ENCODE data around the gene MYOF.
"Not testable (repeated sequence)": the region's sequence is repeated elsewhere in the genome, so short reads cannot be mapped to it uniquely, and the experiment has no call there.

MYOF gene

GRCh38 chr10:93383562-93383981 lies 98.6 kb downstream of the MYOF start:
- no peak for DNase-seq (ENCODE audit: low read depth in 1 of 2, low spot score in 1 of 2)
- no peak for TF ChIP-seq JUND (IDR thresholded peaks at IDR 0.05; ENCODE audit: low read depth)
- in situ Hi-C loops (cut with HindIII; ENCODE audit: low pct_unique_long_range_greater_than_20kb, low sequenced_read_pairs), result no loop called here

- in situ Hi-C loops (cut with HindIII; ENCODE audit: low pct_unique_long_range_greater_than_20kb, low sequenced_read_pairs), result no loop called here
- DNase-seq (ENCODE audit: low read depth in 1 of 2, low spot score in 1 of 2), result no peak
- TF ChIP-seq JUND (IDR thresholded peaks at IDR 0.05; ENCODE audit: low read depth), result no peak
Observed at GRCh38 chr10:93379731-93380575, 102.2 kb downstream of the MYOF start.

DNA sequence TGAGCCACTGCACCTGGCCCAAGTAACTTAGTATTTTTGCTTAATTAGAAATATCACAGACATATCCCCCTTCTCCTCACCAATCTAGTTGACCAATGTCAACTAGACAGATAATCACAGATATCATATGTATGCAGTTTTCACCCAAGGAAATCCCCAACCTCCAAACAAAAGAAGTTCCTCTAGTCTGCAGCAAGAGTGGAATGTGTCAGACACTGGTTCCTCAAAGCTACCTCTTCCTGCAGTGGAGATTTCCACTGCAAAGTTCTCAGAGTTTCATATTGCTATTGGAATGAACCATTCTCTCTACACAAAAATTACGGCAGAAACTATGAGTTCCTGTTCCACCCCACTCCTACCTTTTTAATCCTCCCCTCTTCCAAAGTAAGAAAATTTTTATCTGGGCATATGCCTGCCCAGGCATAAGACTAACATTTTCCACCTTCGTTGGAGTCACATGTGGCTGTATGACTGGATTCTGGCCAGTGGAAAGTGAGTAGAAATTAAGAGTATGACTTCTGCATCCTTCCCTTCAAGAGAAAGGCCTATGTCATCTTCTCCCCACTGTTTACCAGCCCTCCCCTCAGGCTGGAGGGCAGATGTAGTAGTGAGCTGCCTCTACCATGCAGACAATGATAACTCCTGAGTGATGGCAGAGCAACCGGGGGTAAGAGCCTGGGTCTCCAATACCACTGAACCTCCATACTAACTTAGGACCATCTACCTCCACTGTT lies 103.0 kb downstream of the MYOF start:
- no peak for DNase-seq (ENCODE audit: low read depth in 1 of 2, low spot score in 1 of 2)
- in situ Hi-C loops (cut with HindIII; ENCODE audit: low pct_unique_long_range_greater_than_20kb, low sequenced_read_pairs), result no loop called here
- no peak for TF ChIP-seq JUND (IDR thresholded peaks at IDR 0.05; ENCODE audit: low read depth)

GRCh38 chr10:93378039-93378438 lies 104.1 kb downstream of the MYOF start:
- TF ChIP-seq JUND (IDR thresholded peaks at IDR 0.05; ENCODE audit: low read depth), result no peak
- DNase-seq (ENCODE audit: low read depth in 1 of 2, low spot score in 1 of 2), result no peak
- in situ Hi-C loops (cut with HindIII; ENCODE audit: low pct_unique_long_range_greater_than_20kb, low sequenced_read_pairs), result no loop called here

- in situ Hi-C loops (cut with HindIII; ENCODE audit: low pct_unique_long_range_greater_than_20kb, low sequenced_read_pairs), result no loop called here
- peak; percentile 64 to 87 for DNase-seq (ENCODE audit: low read depth in 1 of 2, low spot score in 1 of 2)
Observed at GRCh38 chr10:93376372-93377293, 105.5 kb downstream of the MYOF start.

DNA sequence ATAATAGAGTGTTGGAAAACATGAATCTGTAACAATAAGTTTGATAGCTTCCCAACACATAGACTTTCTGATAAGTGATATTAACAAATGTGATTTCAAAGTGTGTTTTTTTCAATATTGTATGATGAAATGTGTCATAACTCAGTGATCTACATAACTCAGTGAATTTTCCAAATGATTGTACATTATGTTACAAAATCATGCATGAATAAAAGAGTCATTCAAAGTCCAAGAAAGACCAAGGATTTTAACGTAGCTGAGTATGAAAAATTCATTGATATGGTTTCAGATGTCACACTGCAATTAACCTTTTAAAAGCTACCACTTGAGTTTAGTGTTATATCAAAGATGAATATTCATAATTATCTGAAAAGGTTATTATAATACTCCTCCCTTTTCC lies 111.2 kb downstream of the MYOF start:
- TF ChIP-seq JUND (IDR thresholded peaks at IDR 0.05; ENCODE audit: low read depth), result no peak
- DNase-seq (ENCODE audit: low read depth in 1 of 2, low spot score in 1 of 2), result no peak
- in situ Hi-C loops (cut with HindIII; ENCODE audit: low pct_unique_long_range_greater_than_20kb, low sequenced_read_pairs), result no loop called here

More at GRCh38 chr10:93376372-93377293, 105.5 kb downstream of the MYOF start:
- no peak for TF ChIP-seq JUND (IDR thresholded peaks at IDR 0.05; ENCODE audit: low read depth)

GRCh38 chr10:93369588-93370164 lies 112.5 kb downstream of the MYOF start:
- no peak for DNase-seq (ENCODE audit: low read depth in 1 of 2, low spot score in 1 of 2)
- TF ChIP-seq JUND (IDR thresholded peaks at IDR 0.05; ENCODE audit: low read depth), result no peak
- in situ Hi-C loops (cut with HindIII; ENCODE audit: low pct_unique_long_range_greater_than_20kb, low sequenced_read_pairs), result no loop called here

GRCh38 chr10:93368210-93368609 lies 113.9 kb downstream of the MYOF start:
- TF ChIP-seq JUND (IDR thresholded peaks at IDR 0.05; ENCODE audit: low read depth), result no peak
- in situ Hi-C loops (cut with HindIII; ENCODE audit: low pct_unique_long_range_greater_than_20kb, low sequenced_read_pairs), result no loop called here
- no peak for DNase-seq (ENCODE audit: low read depth in 1 of 2, low spot score in 1 of 2)

DNA sequence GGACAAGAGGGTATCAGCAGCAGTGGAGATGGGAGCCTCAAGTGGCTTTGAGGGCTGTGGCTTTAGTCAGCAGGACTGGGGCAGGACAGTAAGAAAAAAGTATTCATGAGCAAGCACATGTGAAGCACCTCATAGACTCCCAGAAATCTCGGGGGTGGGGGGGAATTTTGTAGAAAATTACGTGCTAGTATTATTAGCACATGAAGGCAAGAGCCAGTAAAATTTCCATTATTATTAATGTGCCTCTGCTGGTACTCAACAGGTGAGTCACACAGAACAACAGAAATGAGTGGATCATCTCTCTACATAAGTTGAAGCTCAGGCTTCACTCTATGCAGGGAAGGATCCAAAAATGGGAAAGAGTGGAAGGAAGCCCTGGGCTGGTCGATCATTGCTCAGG lies 114.5 kb downstream of the MYOF start:
- DNase-seq (ENCODE audit: low read depth in 1 of 2, low spot score in 1 of 2), result no peak
- TF ChIP-seq JUND (IDR thresholded peaks at IDR 0.05; ENCODE audit: low read depth), result no peak
- in situ Hi-C loops (cut with HindIII; ENCODE audit: low pct_unique_long_range_greater_than_20kb, low sequenced_read_pairs), result no loop called here

- DNase-seq (ENCODE audit: low read depth in 1 of 2, low spot score in 1 of 2), result no peak
- TF ChIP-seq JUND (IDR thresholded peaks at IDR 0.05; ENCODE audit: low read depth), result no peak
- in situ Hi-C loops (cut with HindIII; ENCODE audit: low pct_unique_long_range_greater_than_20kb, low sequenced_read_pairs), result no loop called here
Observed at GRCh38 chr10:93364966-93365365, 117.2 kb downstream of the MYOF start.

DNA sequence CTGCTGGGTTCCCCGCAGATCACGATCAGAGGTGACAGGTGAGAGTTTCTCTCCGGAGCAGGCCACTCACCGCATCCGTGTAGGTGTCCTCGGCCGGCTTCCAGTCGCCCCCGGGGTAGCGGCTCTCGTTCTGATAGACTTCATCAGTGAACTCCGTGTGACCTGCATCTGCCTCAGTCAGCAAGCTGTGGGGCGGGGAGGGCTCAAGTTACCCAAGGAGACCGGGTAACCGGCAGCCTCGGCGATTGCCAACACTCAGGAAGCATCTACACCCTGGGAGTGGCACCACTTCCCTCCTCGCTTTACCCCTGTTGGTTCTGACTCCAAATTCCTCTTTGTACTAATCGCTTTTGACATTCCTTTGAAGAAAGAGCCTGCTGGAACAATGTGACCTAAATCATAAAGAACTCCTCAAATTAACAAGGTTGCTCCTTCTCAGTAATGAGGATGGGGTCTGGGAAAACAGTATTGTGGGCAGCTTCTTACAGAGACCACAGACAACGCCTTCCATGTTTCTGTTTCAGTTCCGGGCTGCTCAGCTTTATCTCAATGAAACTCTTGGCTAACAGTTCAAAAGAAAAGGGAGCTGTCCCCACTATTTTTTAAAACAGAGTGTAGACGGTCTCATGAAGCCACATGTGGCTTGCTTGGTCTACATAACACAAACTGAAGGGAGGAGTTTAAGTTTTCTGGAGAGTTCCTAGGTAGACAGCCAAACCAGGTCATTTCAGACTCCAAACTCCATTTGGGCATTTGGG lies 118.1 kb downstream of the MYOF start:
- in situ Hi-C loops (cut with HindIII; ENCODE audit: low pct_unique_long_range_greater_than_20kb, low sequenced_read_pairs), result no loop called here
- no peak for TF ChIP-seq JUND (IDR thresholded peaks at IDR 0.05; ENCODE audit: low read depth)
- no peak for DNase-seq (ENCODE audit: low read depth in 1 of 2, low spot score in 1 of 2)

- DNase-seq (ENCODE audit: low read depth in 1 of 2, low spot score in 1 of 2); in situ Hi-C loops (cut with HindIII; ENCODE audit: low pct_unique_long_range_greater_than_20kb, low sequenced_read_pairs): not testable (repeated sequence)
Observed at GRCh38 chr10:93358398-93358797, 123.7 kb downstream of the MYOF start.
